GM18499 (cell line): ENCODE data around the gene TRMT1.

Source experiments
- ATAC-seq: cut with Tn5 transposase; IDR thresholded peaks from one replicate; pipeline ENCODE4 v1.9.1; 2021; ENCODE audit warnings: moderate number of reproducible peaks; ENCODE audit not compliant: insufficient read depth, unreplicated experiment

TRMT1 gene

GRCh38 chr19:13076320-13076719 is 40.2 kb downstream of the TRMT1 start:
- ATAC-seq = no peak

DNA sequence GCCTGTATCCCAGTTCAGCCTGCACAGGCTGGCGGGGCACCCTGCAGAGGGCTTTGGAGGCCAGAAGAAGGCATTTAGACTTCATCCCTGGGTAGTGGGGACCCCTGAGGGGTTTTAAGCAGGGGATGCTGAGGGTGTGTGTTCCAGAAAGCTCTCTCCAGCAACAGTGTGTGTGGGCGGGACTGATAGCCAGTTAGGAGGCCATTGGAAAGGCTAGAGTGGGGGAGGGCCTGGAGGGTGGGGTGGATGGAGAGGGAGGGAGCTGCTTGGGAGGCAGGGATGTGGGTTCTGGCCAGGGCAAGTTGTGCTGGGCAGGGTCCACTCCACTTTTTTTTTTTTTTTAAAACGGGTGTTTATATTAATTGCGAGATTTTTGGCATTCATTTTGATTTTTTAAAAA is 42.2 kb downstream of the TRMT1 start:
- ATAC-seq = no peak

- ATAC-seq = no peak
Observed at GRCh38 chr19:13073263-13073662, 43.3 kb downstream of the TRMT1 start.

- ATAC-seq = no peak
Observed at GRCh38 chr19:13072188-13072908, 44.2 kb downstream of the TRMT1 start.

- no peak for ATAC-seq
Observed at GRCh38 chr19:13071444-13072187, 44.9 kb downstream of the TRMT1 start.

DNA sequence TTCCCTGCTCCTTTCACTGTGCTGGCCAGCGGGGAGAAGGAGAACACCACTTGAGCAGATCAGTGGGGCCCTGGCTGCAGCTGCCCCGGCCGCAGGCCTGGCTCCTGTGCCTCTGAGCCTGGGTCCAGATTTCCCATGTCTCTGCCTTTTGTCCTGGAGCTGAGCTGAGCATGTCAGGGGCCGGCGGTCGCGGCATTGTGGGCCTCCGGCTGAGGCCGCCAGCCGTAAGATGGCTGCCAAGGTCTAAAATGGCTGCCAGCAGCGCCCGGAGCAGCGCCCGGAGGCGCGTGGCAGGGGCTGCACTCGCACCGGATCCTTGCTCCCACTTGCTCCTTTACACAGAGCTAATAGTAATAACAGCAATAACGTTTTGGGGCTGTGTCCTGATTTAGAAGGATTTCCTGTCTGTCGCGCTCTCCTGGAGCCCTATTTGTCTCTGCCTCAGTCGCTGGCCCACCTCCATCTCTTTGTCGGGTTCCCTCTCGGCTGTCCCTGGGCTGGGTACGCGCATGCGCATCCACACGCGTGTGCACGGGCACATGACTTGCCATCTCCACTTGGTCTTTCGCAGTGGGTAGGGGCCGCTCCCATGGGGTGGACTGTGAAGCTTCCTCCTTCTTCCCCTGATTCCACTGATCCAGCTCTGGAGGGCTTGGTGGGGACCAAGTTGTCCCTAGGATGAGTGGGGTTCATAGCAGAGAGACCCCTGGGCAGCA is 46.0 kb downstream of the TRMT1 start:
- no peak for ATAC-seq

- no peak for ATAC-seq
Observed at GRCh38 chr19:13069415-13070359, 46.9 kb downstream of the TRMT1 start.

GRCh38 chr19:13068085-13068846 is 48.3 kb downstream of the TRMT1 start:
- ATAC-seq = no peak

DNA sequence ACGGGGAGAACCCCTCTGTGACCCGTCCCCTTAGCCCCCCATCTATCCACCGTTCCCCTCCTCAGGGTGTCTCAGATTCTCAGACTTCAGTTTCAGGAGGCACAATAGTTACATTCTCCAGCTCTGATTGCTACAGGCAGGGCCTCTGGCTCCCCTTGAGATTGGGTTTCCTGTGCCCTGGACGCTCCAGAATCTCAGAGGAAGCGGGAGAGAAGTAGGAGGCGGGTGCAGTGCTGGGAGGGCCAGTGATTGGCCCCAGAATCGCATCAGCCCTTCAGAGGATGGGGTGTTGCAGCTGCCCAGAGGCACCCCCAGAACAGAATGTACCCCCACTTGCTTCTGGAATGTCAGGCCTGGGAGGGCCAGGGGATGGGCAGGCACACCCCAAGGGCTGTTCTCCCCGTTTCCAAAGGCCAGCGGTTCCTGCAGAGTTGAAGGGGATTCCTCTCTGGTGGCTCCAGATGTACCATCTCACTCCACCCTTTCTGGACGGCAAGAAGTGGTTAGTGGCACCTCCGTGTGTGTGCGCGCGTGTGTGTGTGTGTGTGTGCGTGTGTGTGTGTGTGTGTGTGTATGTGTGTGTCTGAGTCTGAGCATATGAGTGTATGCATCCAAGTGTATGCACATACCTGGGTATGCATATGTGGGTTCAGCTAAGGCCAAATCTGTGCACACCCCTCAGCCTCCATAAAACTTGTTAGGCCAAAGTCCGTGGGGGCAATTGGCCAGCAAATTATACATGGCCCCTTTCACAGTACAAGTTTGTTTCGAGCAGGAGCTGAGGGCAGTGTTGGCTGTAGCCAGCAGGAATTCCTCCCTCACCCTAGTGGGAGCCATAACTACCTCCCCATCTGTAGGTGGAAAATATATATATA is 49.4 kb downstream of the TRMT1 start:
- ATAC-seq = no peak

GRCh38 chr19:13066226-13066625 is 50.3 kb downstream of the TRMT1 start:
- no peak for ATAC-seq

DNA sequence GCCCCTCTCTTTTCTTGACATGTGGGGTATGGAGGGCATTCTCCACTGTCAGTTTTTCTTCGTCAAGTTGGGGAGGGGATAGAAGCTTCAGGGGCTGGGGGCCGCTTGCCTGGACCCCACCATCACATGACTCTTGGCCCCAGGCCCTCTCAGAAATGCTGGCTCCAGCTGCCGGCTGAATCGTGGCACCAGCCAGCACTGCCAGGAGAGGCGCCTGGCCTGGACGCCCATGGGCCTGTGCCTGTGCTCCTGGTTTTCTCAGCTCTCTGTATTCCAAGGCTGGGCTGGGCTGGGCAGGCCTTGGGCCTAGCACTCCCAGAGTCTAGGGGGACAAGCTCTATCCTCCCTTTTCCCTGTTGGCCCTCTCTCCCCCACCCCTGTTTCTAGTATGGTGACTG is 52.4 kb downstream of the TRMT1 start:
- ATAC-seq = no peak

DNA sequence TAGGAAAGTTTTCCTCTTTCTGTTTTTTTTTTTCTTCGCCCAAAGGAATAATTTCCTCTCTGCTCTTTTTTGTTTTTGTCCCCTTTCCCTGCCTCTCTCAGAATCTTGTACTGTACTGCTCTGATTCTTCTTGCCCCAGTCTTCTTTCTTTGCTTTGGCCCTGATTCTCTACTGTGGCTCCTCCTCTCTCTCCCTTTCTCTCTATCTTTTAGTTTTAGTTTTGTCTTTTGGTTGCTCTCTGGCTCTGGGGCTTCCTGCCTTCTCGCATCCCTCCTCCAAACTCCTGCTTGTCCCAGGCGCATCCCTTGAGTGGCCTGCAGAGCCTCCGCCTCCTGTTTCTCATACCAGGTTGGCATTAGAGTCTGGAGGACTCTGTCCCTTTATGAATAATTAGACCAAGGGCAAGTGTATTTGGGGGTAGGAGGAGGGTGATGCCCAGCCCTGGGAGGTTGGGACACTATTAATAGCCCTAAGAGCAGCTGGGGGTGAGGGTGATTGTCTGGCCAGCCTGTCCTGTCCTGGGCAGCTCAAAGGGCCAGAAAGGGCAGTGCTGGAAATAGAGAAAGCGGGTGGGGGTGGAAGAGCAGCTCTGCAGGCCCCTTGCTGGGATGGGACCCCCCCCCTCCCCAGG is 53.0 kb downstream of the TRMT1 start:
- ATAC-seq = no peak

DNA sequence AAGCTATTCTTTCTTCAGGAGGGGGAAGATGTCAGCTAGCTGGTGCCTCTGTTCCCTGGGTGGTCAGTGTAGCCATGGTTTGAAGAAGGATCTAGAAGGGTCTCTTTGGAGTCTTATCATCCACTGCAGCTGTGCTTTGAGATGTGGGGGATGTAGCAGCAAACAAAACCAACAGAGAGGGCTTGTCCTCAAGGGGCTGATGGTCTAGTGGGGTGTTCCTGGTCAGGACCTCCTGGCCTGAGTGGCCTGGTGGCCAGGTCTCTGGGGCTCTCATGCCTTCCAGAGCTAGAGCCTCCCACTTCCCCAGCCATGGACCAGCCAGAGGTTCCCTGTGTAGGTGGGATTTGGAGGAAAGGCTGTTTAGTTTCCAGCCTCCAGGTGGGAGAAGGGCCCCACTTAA is 54.2 kb downstream of the TRMT1 start:
- no peak for ATAC-seq

DNA sequence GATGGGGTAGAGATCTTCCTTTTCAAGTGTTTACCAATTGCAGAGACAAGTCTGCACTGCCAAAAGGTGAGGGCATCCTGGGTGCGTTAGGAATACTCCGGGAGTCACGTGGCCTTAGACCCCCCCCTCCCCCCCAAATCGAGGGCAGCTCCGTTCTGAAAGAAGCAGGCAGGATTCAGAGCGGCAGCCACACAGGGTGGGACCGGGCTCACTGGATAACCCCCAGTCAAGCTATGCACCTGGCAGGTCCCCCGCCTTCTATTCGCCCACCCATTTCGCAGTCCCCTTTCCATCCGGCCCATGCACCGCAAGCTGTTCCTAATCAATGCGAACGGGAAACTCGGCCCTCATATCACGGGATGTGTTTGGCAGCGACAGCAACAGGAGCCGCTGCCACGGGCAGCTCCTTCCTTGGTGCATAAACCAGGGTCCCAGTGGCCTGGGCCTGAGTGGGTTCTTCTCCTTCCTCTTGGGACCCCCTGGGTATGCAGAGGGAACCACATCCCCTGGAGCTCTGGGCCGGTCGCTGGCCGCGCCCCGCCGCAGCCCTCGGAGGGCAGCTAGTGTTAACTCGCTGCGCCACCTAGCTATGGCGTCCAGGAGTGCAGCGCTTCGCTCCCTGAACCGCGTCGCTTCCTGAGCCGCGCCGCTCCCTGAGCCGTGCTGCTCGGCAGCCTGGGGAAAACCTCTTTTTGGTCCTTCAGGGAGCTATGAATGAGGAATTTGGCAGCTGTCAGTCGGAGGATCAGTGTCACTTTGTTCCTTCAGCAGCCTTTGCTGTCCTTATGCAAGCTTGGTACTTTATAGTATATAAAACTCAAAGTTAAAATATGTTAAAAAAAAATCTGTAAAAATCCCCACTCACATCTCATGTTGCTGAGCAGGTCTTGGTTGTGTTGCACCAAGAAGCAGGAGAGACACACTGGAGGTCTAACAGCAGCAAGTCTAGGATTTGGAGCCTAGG is 55.3 kb downstream of the TRMT1 start:
- no peak for ATAC-seq

- no peak for ATAC-seq
Observed at GRCh38 chr19:13060233-13060963, 56.1 kb downstream of the TRMT1 start.

DNA sequence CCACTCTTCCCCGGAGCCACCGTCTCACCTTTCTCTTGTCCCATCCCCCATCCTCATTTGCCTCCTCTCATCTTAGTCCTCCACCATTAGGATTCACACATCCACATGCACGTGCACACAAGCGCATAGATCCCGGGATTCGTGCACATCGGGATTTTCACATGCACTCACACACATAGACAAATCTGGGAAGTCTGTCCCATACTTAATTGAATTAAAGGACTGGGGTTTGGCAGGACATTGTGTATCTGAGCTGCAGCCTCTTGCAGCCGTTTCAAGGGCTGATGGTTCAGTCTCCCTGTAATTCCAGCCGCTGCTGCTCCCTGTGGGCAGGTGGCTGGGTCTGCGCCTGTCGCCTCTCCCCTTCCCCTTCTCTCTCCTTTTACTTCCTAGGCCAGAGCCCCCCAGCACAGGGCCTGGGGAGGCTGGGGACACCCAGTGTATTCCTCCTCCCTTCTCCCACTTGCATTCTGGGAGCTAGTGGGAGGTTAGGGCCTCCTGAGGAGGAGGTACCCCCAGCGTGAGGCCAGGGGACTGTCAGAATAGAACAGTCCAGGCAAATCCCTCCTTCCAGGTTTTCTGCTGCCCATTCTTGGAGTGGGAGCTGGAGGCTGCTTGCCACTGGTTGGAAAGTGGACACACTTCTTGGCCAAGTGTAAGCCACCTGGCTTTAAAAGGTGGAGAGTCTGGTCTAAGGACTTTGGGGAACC is 57.4 kb downstream of the TRMT1 start:
- ATAC-seq = no peak
